Ishikawa (cell line): ENCODE results near the gene PRKAG1.

Source experiments
- CEBPB ChIP-seq: IDR thresholded peaks from 2 replicates; pipeline ENCODE4 v1.6.1; 2012
- CREB1 ChIP-seq: IDR thresholded peaks from 2 replicates; pipeline ENCODE4 v1.6.1; 2012; ENCODE audit warnings: low read depth
- EGR1 ChIP-seq: IDR thresholded peaks from 2 replicates; pipeline ENCODE4 v1.6.1; 2012
- EP300 ChIP-seq: IDR thresholded peaks from 2 replicates; pipeline ENCODE4 v1.6.1; 2012; ENCODE audit warnings: borderline replicate concordance
- FOXM1 ChIP-seq: IDR thresholded peaks from 2 replicates; pipeline ENCODE4 v1.6.1; 2012; ENCODE audit warnings: low read depth, borderline replicate concordance
- MAX ChIP-seq: IDR thresholded peaks from 2 replicates; pipeline ENCODE4 v1.6.1; 2012
- NFIC ChIP-seq: IDR thresholded peaks from 2 replicates; pipeline ENCODE4 v1.6.1; 2012
- RAD21 ChIP-seq: IDR thresholded peaks from 2 replicates; pipeline ENCODE4 v1.6.1; 2012; ENCODE audit warnings: low read depth
- TAF1 ChIP-seq: IDR thresholded peaks from 2 replicates; pipeline ENCODE4 v1.6.1; 2012; ENCODE audit warnings: low read depth, mild to moderate bottlenecking
- TCF12 ChIP-seq: IDR thresholded peaks from 2 replicates; pipeline ENCODE4 v1.6.1; 2012; ENCODE audit warnings: low read depth
- TEAD4 ChIP-seq: IDR thresholded peaks from 2 replicates; pipeline ENCODE4 v1.6.1; 2012
- YY1 ChIP-seq: IDR thresholded peaks from 2 replicates; pipeline ENCODE4 v1.6.1; 2012; ENCODE audit warnings: low read depth
- ZBTB7A ChIP-seq: IDR thresholded peaks from 2 replicates; pipeline ENCODE4 v1.6.1; 2012; ENCODE audit warnings: low read depth
- TF ChIP-seq, protein P1 (sequence below): IDR thresholded peaks from 2 replicates; pipeline ENCODE4 v1.6.1; 2012
- TF ChIP-seq, protein P2 (sequence below): IDR thresholded peaks from 2 replicates; pipeline ENCODE4 v1.6.1; 2012; ENCODE audit warnings: low read depth, mild to moderate bottlenecking

PRKAG1 gene

GRCh38 chr12:49041881-49042484 is 23.4 kb upstream of the PRKAG1 start:
- no peak for TF ChIP-seq FOXM1
- no peak for TF ChIP-seq TAF1
- TF ChIP-seq TEAD4 = no peak
- TF ChIP-seq, protein P1, sequence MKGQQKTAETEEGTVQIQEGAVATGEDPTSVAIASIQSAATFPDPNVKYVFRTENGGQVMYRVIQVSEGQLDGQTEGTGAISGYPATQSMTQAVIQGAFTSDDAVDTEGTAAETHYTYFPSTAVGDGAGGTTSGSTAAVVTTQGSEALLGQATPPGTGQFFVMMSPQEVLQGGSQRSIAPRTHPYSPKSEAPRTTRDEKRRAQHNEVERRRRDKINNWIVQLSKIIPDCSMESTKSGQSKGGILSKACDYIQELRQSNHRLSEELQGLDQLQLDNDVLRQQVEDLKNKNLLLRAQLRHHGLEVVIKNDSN = no peak
- TF ChIP-seq CEBPB = no peak
- TF ChIP-seq EP300 = no peak
- TF ChIP-seq TCF12 = no peak
- no peak for TF ChIP-seq YY1
- no peak for TF ChIP-seq ZBTB7A
- no peak for TF ChIP-seq NFIC
- TF ChIP-seq MAX = no peak
- no peak for TF ChIP-seq EGR1
- no peak for TF ChIP-seq CREB1
- TF ChIP-seq, protein P2, sequence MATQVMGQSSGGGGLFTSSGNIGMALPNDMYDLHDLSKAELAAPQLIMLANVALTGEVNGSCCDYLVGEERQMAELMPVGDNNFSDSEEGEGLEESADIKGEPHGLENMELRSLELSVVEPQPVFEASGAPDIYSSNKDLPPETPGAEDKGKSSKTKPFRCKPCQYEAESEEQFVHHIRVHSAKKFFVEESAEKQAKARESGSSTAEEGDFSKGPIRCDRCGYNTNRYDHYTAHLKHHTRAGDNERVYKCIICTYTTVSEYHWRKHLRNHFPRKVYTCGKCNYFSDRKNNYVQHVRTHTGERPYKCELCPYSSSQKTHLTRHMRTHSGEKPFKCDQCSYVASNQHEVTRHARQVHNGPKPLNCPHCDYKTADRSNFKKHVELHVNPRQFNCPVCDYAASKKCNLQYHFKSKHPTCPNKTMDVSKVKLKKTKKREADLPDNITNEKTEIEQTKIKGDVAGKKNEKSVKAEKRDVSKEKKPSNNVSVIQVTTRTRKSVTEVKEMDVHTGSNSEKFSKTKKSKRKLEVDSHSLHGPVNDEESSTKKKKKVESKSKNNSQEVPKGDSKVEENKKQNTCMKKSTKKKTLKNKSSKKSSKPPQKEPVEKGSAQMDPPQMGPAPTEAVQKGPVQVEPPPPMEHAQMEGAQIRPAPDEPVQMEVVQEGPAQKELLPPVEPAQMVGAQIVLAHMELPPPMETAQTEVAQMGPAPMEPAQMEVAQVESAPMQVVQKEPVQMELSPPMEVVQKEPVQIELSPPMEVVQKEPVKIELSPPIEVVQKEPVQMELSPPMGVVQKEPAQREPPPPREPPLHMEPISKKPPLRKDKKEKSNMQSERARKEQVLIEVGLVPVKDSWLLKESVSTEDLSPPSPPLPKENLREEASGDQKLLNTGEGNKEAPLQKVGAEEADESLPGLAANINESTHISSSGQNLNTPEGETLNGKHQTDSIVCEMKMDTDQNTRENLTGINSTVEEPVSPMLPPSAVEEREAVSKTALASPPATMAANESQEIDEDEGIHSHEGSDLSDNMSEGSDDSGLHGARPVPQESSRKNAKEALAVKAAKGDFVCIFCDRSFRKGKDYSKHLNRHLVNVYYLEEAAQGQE = no peak
- no peak for TF ChIP-seq RAD21

DNA sequence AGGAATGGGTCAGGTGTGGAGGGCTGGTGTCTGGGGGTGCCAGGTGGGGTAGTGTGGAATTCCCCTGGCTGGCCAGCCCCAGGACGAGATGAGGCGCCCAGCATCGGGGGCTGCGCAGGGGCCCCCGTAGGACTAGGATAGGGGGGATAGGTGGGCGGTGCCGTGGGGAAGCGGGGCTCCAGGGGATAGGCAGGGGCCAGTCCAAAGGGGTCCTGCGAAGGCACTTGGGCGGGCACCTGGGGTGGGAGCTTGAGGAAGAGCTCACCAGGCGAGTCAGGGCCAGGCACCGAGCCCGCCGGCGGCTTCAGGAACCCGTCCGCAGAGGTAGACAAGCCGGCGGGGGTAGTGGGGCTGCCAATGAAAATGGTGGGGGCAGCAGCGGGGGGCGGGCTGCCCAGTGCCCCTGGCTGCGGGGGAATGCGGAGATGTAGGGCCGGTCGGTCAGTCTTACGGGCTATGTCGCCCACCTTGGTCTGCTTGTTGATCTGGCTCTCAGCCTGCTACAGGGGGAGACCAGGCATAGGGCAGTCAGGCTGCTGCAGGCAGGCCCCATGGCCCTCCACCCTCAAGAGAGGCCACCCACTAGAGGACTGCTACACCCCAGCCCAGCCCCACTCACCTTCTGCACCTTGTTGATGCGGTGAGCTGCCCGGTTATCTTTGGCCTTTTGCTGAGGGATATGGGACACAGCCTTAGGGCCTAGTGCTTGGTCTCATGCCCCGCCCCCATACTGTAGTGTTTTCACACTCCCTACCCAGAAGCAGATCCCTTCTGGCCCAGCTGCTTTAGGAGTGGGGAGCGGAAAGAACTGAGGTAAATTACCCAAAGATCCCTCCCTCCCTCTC is 22.7 kb upstream of the PRKAG1 start:
- no peak for TF ChIP-seq NFIC
- TF ChIP-seq RAD21 = no peak
- TF ChIP-seq, protein P2 = no peak
- no peak for TF ChIP-seq YY1
- no peak for TF ChIP-seq CEBPB
- TF ChIP-seq, protein P1 = no peak
- TF ChIP-seq EP300 = no peak
- no peak for TF ChIP-seq TEAD4
- TF ChIP-seq ZBTB7A = no peak
- TF ChIP-seq CREB1 = no peak
- TF ChIP-seq EGR1 = no peak
- no peak for TF ChIP-seq TCF12
- no peak for TF ChIP-seq TAF1

DNA sequence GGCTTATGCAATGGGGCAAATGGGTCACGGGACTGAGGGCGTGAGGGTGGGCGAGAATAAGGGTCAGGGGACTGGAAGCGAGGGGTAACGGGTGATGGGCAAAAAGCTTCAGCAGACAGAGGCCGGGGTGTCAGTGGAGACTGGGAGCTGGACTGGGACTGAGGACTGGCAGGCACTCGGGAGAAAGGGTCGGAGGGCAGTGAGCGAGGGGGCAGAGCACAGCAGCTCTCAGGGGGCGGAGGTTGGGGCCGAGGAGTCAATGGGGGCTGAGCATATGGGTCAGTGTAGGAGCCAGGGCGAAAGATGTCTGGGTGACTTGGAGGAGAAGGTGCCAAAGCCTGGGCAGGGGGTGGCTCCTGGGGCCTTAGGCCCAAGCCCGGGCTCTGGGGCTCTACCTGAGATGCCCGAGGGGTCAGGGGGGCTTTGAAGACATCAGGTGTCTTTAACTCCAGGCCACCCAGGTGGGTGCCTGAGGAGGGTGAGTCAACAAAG is 21.8 kb upstream of the PRKAG1 start:
- no peak for TF ChIP-seq ZBTB7A
- no peak for TF ChIP-seq CREB1
- TF ChIP-seq TEAD4 = no peak
- no peak for TF ChIP-seq CEBPB
- TF ChIP-seq EGR1 = no peak
- TF ChIP-seq, protein P1 = no peak
- TF ChIP-seq NFIC = no peak
- TF ChIP-seq FOXM1 = no peak
- no peak for TF ChIP-seq MAX
- TF ChIP-seq, protein P2 = no peak
- no peak for TF ChIP-seq YY1
- TF ChIP-seq EP300 = no peak
- TF ChIP-seq RAD21 = no peak
- no peak for TF ChIP-seq TCF12
- TF ChIP-seq TAF1 = no peak
